ENCODE data around the gene MAP7.

Gene MAP7

GRCh38 chr6:136546331-136546730 lies 3.9 kb downstream of the MAP7 start:
- Histone ChIP-seq H2BK12ac (ENCODE audit: low read length) (no peak overlapping the region), H2BK120ac (ENCODE audit: low read depth, low read length) (no peak overlapping the region), H3K18ac (ENCODE audit: low read length) (no peak overlapping the region), H3K4ac (ENCODE audit: low read length) (no peak overlapping the region), H2AK5ac (ENCODE audit: low read depth, low read length) (no peak overlapping the region), H3K9me3 (replicated peaks in 1 of 2; ENCODE audit: control insufficient read depth in 2 of 2, insufficient read depth in 1 of 2, low read depth in 1 of 2, low read length in 2 of 2) (no peaks in the 10 kb centered on the region), H3K4me1 (ENCODE audit: control insufficient read depth in 2 of 2, insufficient read depth in 1 of 2, low read depth in 1 of 2, low read length in 2 of 2) (peaks cover 4% of the 10 kb centered on the region in 2 donors), H3K36me3 (replicated peaks in 1 of 2; ENCODE audit: control insufficient read depth in 2 of 2, insufficient read depth in 2 of 2, low read length in 2 of 2) (no peaks in the 10 kb centered on the region), H3K27ac (replicated peaks; ENCODE audit: low read length) (no peak overlapping the region), H4K91ac (ENCODE audit: low read depth, low read length, poor library complexity) (no peak overlapping the region), H3K14ac (ENCODE audit: low read length) (no peak overlapping the region), H2AFZ (ENCODE audit: low read length) (no peak overlapping the region), H3K27me3 (ENCODE audit: control insufficient read depth in 3 of 3, insufficient read depth in 3 of 3, low read depth in 1 of 3, low read length in 3 of 3) (peaks cover 2 to 39% (median 24%) of the 10 kb centered on the region in 3 experiments), H4K8ac (ENCODE audit: low read depth, low read length) (no peak overlapping the region), H3K4me2 (ENCODE audit: insufficient read depth, low read length, poor library complexity, severe bottlenecking) (no peak overlapping the region), H3K4me3 (ENCODE audit: low read length in 2 of 2) (no peak overlapping the region), H3K23ac (ENCODE audit: low read depth, low read length, poor library complexity) (no peak overlapping the region), H2BK5ac (ENCODE audit: low read length) (no peak overlapping the region), H3K79me1 (ENCODE audit: low read depth, low read length) (no peaks in the 10 kb centered on the region), H3K9ac (ENCODE audit: low read depth, low read length, poor library complexity) (no peak overlapping the region), H2BK15ac (ENCODE audit: low read length) (no peak overlapping the region)
- no CpG with 5 or more reads among the region's 1 CpG for WGBS, 2 donors (ENCODE audit: extremely low coverage in 2 of 2, insufficient read length in 2 of 2, insufficient replicate concordance in 1 of 2)
- DNase-seq (ENCODE audit: low spot score): no peak

- Histone ChIP-seq H2BK12ac (ENCODE audit: low read length) (no peak overlapping the region), H2AFZ (ENCODE audit: low read length) (no peak overlapping the region), H3K4me3 (ENCODE audit: low read length in 2 of 2) (no peak overlapping the region), H3K18ac (ENCODE audit: low read length) (no peak overlapping the region), H3K27me3 (ENCODE audit: control insufficient read depth in 3 of 3, insufficient read depth in 3 of 3, low read depth in 1 of 3, low read length in 3 of 3) (peaks cover 0 to 20% (median 9%) of the 10 kb centered on the region in 3 experiments), H3K4ac (ENCODE audit: low read length) (no peak overlapping the region), H3K79me1 (ENCODE audit: low read depth, low read length) (no peaks in the 10 kb centered on the region), H3K9me3 (replicated peaks in 1 of 2; ENCODE audit: control insufficient read depth in 2 of 2, insufficient read depth in 1 of 2, low read depth in 1 of 2, low read length in 2 of 2) (no peaks in the 10 kb centered on the region), H2BK15ac (ENCODE audit: low read length) (no peak overlapping the region), H3K27ac (replicated peaks; ENCODE audit: low read length) (no peak overlapping the region), H2BK120ac (ENCODE audit: low read depth, low read length) (no peak overlapping the region), H2AK5ac (ENCODE audit: low read depth, low read length) (no peak overlapping the region), H3K14ac (ENCODE audit: low read length) (no peak overlapping the region), H2BK5ac (ENCODE audit: low read length) (no peak overlapping the region), H3K4me2 (ENCODE audit: insufficient read depth, low read length, poor library complexity, severe bottlenecking) (no peak overlapping the region), H4K91ac (ENCODE audit: low read depth, low read length, poor library complexity) (no peak overlapping the region), H3K9ac (ENCODE audit: low read depth, low read length, poor library complexity) (no peak overlapping the region), H3K23ac (ENCODE audit: low read depth, low read length, poor library complexity) (no peak overlapping the region), H3K4me1 (ENCODE audit: control insufficient read depth in 2 of 2, insufficient read depth in 1 of 2, low read depth in 1 of 2, low read length in 2 of 2) (peaks cover 6 to 11% of the 10 kb centered on the region in 2 donors), H4K8ac (ENCODE audit: low read depth, low read length) (no peak overlapping the region), H3K36me3 (replicated peaks in 1 of 2; ENCODE audit: control insufficient read depth in 2 of 2, insufficient read depth in 2 of 2, low read length in 2 of 2) (no peaks in the 10 kb centered on the region)
- no CpG with 5 or more reads among the region's 1 CpG for WGBS, 2 donors (ENCODE audit: extremely low coverage in 2 of 2, insufficient read length in 2 of 2, insufficient replicate concordance in 1 of 2)
- no peak for DNase-seq (ENCODE audit: low spot score)
These were observed 5.9 kb downstream of the MAP7 start for GRCh38 chr6:136544326-136544725.

GRCh38 chr6:136541395-136541794 lies 8.8 kb downstream of the MAP7 start:
- Histone ChIP-seq H2AK5ac (ENCODE audit: low read depth, low read length) (no peak overlapping the region), H2BK5ac (ENCODE audit: low read length) (no peak overlapping the region), H3K18ac (ENCODE audit: low read length) (no peak overlapping the region), H2BK12ac (ENCODE audit: low read length) (no peak overlapping the region), H4K8ac (ENCODE audit: low read depth, low read length) (no peak overlapping the region), H2BK15ac (ENCODE audit: low read length) (no peak overlapping the region), H4K91ac (ENCODE audit: low read depth, low read length, poor library complexity) (no peak overlapping the region), H2AFZ (ENCODE audit: low read length) (no peak overlapping the region), H3K36me3 (replicated peaks in 1 of 2; ENCODE audit: control insufficient read depth in 2 of 2, insufficient read depth in 2 of 2, low read length in 2 of 2) (no peaks in the 10 kb centered on the region), H3K23ac (ENCODE audit: low read depth, low read length, poor library complexity) (no peak overlapping the region), H3K4me2 (ENCODE audit: insufficient read depth, low read length, poor library complexity, severe bottlenecking) (no peak overlapping the region), H3K4ac (ENCODE audit: low read length) (no peak overlapping the region), H3K9ac (ENCODE audit: low read depth, low read length, poor library complexity) (no peak overlapping the region), H3K14ac (ENCODE audit: low read length) (no peak overlapping the region), H3K4me3 (ENCODE audit: low read length in 2 of 2) (no peak overlapping the region), H3K4me1 (ENCODE audit: control insufficient read depth in 2 of 2, insufficient read depth in 1 of 2, low read depth in 1 of 2, low read length in 2 of 2) (peaks cover 6 to 11% of the 10 kb centered on the region in 2 donors), H3K27me3 (ENCODE audit: control insufficient read depth in 3 of 3, insufficient read depth in 3 of 3, low read depth in 1 of 3, low read length in 3 of 3) (peaks cover 0 to 7% (median 0%) of the 10 kb centered on the region in 3 experiments), H3K27ac (replicated peaks; ENCODE audit: low read length) (no peak overlapping the region), H3K79me1 (ENCODE audit: low read depth, low read length) (no peaks in the 10 kb centered on the region), H2BK120ac (ENCODE audit: low read depth, low read length) (no peak overlapping the region), H3K9me3 (replicated peaks in 1 of 2; ENCODE audit: control insufficient read depth in 2 of 2, insufficient read depth in 1 of 2, low read depth in 1 of 2, low read length in 2 of 2) (no peaks in the 10 kb centered on the region)
- WGBS, 2 donors (ENCODE audit: extremely low coverage in 2 of 2, insufficient read length in 2 of 2, insufficient replicate concordance in 1 of 2): no CpG with 5 or more reads among the region's 2 CpGs
- no peak for DNase-seq (ENCODE audit: low spot score)

- Histone ChIP-seq H2BK15ac (ENCODE audit: low read length) (no peak overlapping the region), H3K4me2 (ENCODE audit: insufficient read depth, low read length, poor library complexity, severe bottlenecking) (no peak overlapping the region), H2AFZ (ENCODE audit: low read length) (no peak overlapping the region), H3K4me1 (ENCODE audit: control insufficient read depth in 2 of 2, insufficient read depth in 1 of 2, low read depth in 1 of 2, low read length in 2 of 2) (peaks cover 6 to 12% of the 10 kb centered on the region in 2 donors), H3K14ac (ENCODE audit: low read length) (no peak overlapping the region), H2AK5ac (ENCODE audit: low read depth, low read length) (no peak overlapping the region), H3K9me3 (replicated peaks in 1 of 2; ENCODE audit: control insufficient read depth in 2 of 2, insufficient read depth in 1 of 2, low read depth in 1 of 2, low read length in 2 of 2) (no peaks in the 10 kb centered on the region), H3K79me1 (ENCODE audit: low read depth, low read length) (no peaks in the 10 kb centered on the region), H4K8ac (ENCODE audit: low read depth, low read length) (no peak overlapping the region), H2BK5ac (ENCODE audit: low read length) (no peak overlapping the region), H2BK12ac (ENCODE audit: low read length) (no peak overlapping the region), H2BK120ac (ENCODE audit: low read depth, low read length) (no peak overlapping the region), H3K27me3 (ENCODE audit: control insufficient read depth in 3 of 3, insufficient read depth in 3 of 3, low read depth in 1 of 3, low read length in 3 of 3) (peaks cover 0 to 7% (median 0%) of the 10 kb centered on the region in 3 experiments), H3K4ac (ENCODE audit: low read length) (no peak overlapping the region), H3K27ac (replicated peaks; ENCODE audit: low read length) (no peak overlapping the region), H3K9ac (ENCODE audit: low read depth, low read length, poor library complexity) (no peak overlapping the region), H3K4me3 (ENCODE audit: low read length in 2 of 2) (no peak overlapping the region), H4K91ac (ENCODE audit: low read depth, low read length, poor library complexity) (no peak overlapping the region), H3K36me3 (replicated peaks in 1 of 2; ENCODE audit: control insufficient read depth in 2 of 2, insufficient read depth in 2 of 2, low read length in 2 of 2) (no peaks in the 10 kb centered on the region), H3K18ac (ENCODE audit: low read length) (no peak overlapping the region), H3K23ac (ENCODE audit: low read depth, low read length, poor library complexity) (no peak overlapping the region)
- DNase-seq (ENCODE audit: low spot score): no peak
- WGBS, 2 donors (ENCODE audit: extremely low coverage in 2 of 2, insufficient read length in 2 of 2, insufficient replicate concordance in 1 of 2): no CpG with 5 or more reads among the region's 6 CpGs
These were observed 10.1 kb downstream of the MAP7 start for GRCh38 chr6:136539967-136540652.
